CD14-positive monocyte (primary cell): ENCODE measurements around the gene ZNF552. TPM values are rescaled to one million over a fixed set of nuclear protein-coding genes. Genes with fewer than 3 reads are reported as not detected.
A peak's percentile ranks its signal among the peaks of the same experiment; 100 is the strongest.
"Not testable (repeated sequence)": the region's sequence is repeated elsewhere in the genome, so short reads cannot be mapped to it uniquely, and the experiment has no call there.

Experiments used
- DNase-seq, 3 donors: peaks; one replicate each; pipeline ENCODE4 v3.0.0-alpha.2; 2011 to 2022
- H2AFZ ChIP-seq: 2 replicates; pipeline ENCODE4 v1.6.0; 2012; ENCODE audit warnings: mild to moderate bottlenecking, low read depth, low read length, inconsistent platforms; ENCODE audit not compliant: insufficient read depth, poor library complexity, severe bottlenecking
- H3K27ac ChIP-seq, 2 donors: 1 replicate in 1 of 2; 2 replicates in 1 of 2; pipeline ENCODE4 v1.5.1; 2012 to 2013; ENCODE audit warnings: low read length in 2 of 2, control low read depth in 1 of 2, inconsistent platforms in 1 of 2, low read depth in 1 of 2, mild to moderate bottlenecking in 1 of 2
- H3K27me3 ChIP-seq, 2 donors: one replicate each; pipeline versions ENCODE4 v1.6.0 to v1.6.1; 2011 to 2013; ENCODE audit warnings: low read length in 2 of 2; ENCODE audit not compliant: control insufficient read depth in 2 of 2, insufficient read depth in 2 of 2
- H3K36me3 ChIP-seq, 2 donors: replicated peaks in 1 of 2; 1 replicate in 1 of 2; 2 replicates in 1 of 2; pipeline versions ENCODE4 v1.5.1 to v1.6.1; 2012 to 2013; ENCODE audit warnings: low read length in 2 of 2, control low read depth in 1 of 2, inconsistent platforms in 1 of 2, mild to moderate bottlenecking in 1 of 2; ENCODE audit not compliant: insufficient read depth in 2 of 2, control insufficient read depth in 1 of 2
- H3K4me1 ChIP-seq, 2 donors: 1 replicate in 1 of 2; 2 replicates in 1 of 2; pipeline versions ENCODE4 v1.5.1 to v1.6.1; 2012 to 2013; ENCODE audit warnings: low read length in 2 of 2, control low read depth in 1 of 2, inconsistent platforms in 1 of 2, mild to moderate bottlenecking in 1 of 2, moderate library complexity in 1 of 2; ENCODE audit not compliant: insufficient read depth in 2 of 2, control insufficient read depth in 1 of 2
- H3K4me2 ChIP-seq: replicated peaks from 2 replicates; pipeline ENCODE3; 2012; ENCODE audit warnings: low read length, moderate library complexity, mild to moderate bottlenecking; ENCODE audit not compliant: poor library complexity, severe bottlenecking; ENCODE audit errors: extremely low read depth
- H3K4me3 ChIP-seq, 3 experiments: fragments of 200-600 bp in 1 of 3; sonication (generic) in 1 of 3; replicated peaks in 1 of 3; 1 replicate in 2 of 3; 2 replicates in 1 of 3; pipeline ENCODE4 v1.5.1; 2011 to 2013; ENCODE audit warnings: low read length in 3 of 3, mild to moderate bottlenecking in 3 of 3, control low read depth in 2 of 3, low read depth in 2 of 3, inconsistent platforms in 1 of 3, moderate library complexity in 1 of 3
- H3K79me2 ChIP-seq: 2 replicates; pipeline ENCODE4 v1.6.0; 2012; ENCODE audit warnings: mild to moderate bottlenecking, control low read depth, inconsistent platforms, low read length, moderate library complexity; ENCODE audit not compliant: insufficient read depth
- H3K9ac ChIP-seq: 2 replicates; pipeline ENCODE4 v1.6.0; 2017; ENCODE audit warnings: low read length, mild to moderate bottlenecking; ENCODE audit not compliant: insufficient read depth, poor library complexity, severe bottlenecking
- H3K9me3 ChIP-seq, 2 donors: replicated peaks in 1 of 2; 1 replicate in 1 of 2; 2 replicates in 1 of 2; pipeline versions ENCODE4 v1.5.1 to v1.6.1; 2012 to 2013; ENCODE audit warnings: low read length in 2 of 2, control low read depth in 1 of 2; ENCODE audit not compliant: control insufficient read depth in 1 of 2, insufficient read depth in 1 of 2
- H4K20me1 ChIP-seq: 2 replicates; pipeline ENCODE4 v1.6.0; 2012; ENCODE audit warnings: mild to moderate bottlenecking, low read length, control low read depth, moderate library complexity; ENCODE audit not compliant: insufficient read depth
- H3K27ac Mint-ChIP-seq, 7 donors: one replicate each; pipeline ENCODE4 v1.8.0; 2020; ENCODE audit warnings: mild to moderate bottlenecking in 7 of 7, mixed read lengths in 7 of 7, moderate library complexity in 6 of 7, inconsistent platforms in 2 of 7
- H3K27me3 Mint-ChIP-seq, 3 donors: one replicate each; pipeline ENCODE4 v1.8.0; 2021 to 2022; ENCODE audit warnings: low read depth in 3 of 3, mild to moderate bottlenecking in 3 of 3, mixed read lengths in 3 of 3, moderate library complexity in 3 of 3, inconsistent platforms in 1 of 3
- H3K36me3 Mint-ChIP-seq, 2 donors: one replicate each; pipeline ENCODE4 v1.8.0; 2020; ENCODE audit warnings: mixed read lengths in 2 of 2, inconsistent platforms in 1 of 2, mild to moderate bottlenecking in 1 of 2
- H3K4me1 Mint-ChIP-seq: one replicate; pipeline ENCODE4 v1.8.0; 2020; ENCODE audit warnings: mild to moderate bottlenecking, mixed read lengths
- H3K4me3 Mint-ChIP-seq, 2 donors: one replicate each; pipeline ENCODE4 v1.8.0; 2020; ENCODE audit warnings: mild to moderate bottlenecking in 2 of 2, mixed read lengths in 2 of 2, moderate library complexity in 1 of 2
- H3K9me3 Mint-ChIP-seq, 7 donors: one replicate each; pipeline ENCODE4 v1.8.0; 2020 to 2022; ENCODE audit warnings: mixed read lengths in 7 of 7, mild to moderate bottlenecking in 6 of 7, moderate library complexity in 6 of 7, inconsistent platforms in 2 of 7
- WGBS: methylation state at CpG from one replicate; pipeline ENCODE4 v1.1.5; 2013; ENCODE audit warnings: missing lambda C conversion rate; ENCODE audit not compliant: insufficient coverage; 5-methylcytosine and 5-hydroxymethylcytosine counted together
- intact Hi-C, 2 donors: fragments of 100-400 bp; cut with micrococcal nuclease; formaldehyde crosslinking; loops; one replicate each; pipeline versions ENCODE4 v1.15.0 to v1.15.1; 2023
- polyA plus RNA-seq, 3 donors: library from polyadenylated mRNA; depleted of rRNA in 1 of 3; unstranded in 2 of 3; stranded (reverse) in 1 of 3; fragments of 300-500 nt in 2 of 3; fragments of >200 nt in 1 of 3; fragmentation: Illumina TruSeq in 2 of 3; gene quantifications; 1 replicate in 2 of 3; 2 replicates in 1 of 3; pipeline ENCODE4 v1.2.3, GENCODE V29; 2012 to 2021

The ZNF552 gene
- polyA plus RNA-seq, 3 donors: 2.0 to 4.3 (median 2.9) TPM

DNA sequence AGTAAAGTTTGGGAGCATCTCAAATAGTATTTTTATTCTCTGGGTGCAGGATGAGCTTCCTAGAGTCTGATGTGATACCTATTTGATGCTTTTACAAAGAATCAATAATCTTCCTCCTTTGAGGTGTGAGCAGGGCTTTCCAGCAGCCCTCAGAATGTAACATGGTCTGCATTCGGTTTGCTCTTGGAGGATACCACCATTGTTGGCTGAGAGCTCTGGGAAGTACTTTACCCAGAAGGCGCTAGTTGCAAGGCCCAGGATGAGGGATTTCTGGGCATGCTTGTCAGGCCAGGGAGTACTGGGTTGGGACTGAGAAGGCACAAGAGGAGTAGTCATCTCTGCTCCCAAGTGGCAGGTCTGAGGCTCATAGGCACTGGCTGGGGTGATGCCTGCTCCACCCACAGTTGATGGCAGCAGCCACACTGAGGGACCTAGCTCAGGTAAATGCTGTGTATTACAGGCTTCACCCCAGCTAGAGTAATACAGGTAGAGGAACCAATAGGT lies 34.5 kb upstream of the ZNF552 start:
- WGBS: no CpG with 5 or more reads among the region's 2 CpGs
- not testable (repeated sequence) for H3K4me2 ChIP-seq, H3K4me3 Mint-ChIP-seq, H3K9me3 ChIP-seq, H3K9ac ChIP-seq, H3K27me3 ChIP-seq, H3K27me3 Mint-ChIP-seq, H3K9me3 Mint-ChIP-seq, DNase-seq, H4K20me1 ChIP-seq
- Mint-ChIP-seq H3K4me1 (peaks cover 24% of the 10 kb centered on the region), H3K36me3 (peaks cover 18 to 37% of the 10 kb centered on the region in 2 donors), H3K27ac (peak overlapping the region in 4 of 7 donors; percentile 13 to 93 (median 38))
- peak overlapping the region in 1 of 2 donors; percentile 82 for H3K27ac ChIP-seq
- H3K36me3 ChIP-seq: peaks cover 7 to 31% of the 10 kb centered on the region in 2 donors
- H3K4me3 ChIP-seq: peak overlapping the region in 2 of 3 experiments; percentile 88 to 93
- H3K79me2 ChIP-seq: peaks cover 36% of the 10 kb centered on the region
- intact Hi-C loops: loop anchor here in 1 of 2 donors (2.0 kb wide), 1 partner anchor 34 kb away; the partner anchor contains the start of gene ZNF552
- peaks cover 9 to 14% of the 10 kb centered on the region in 2 donors for H3K4me1 ChIP-seq
- H2AFZ ChIP-seq: peak overlapping the region; percentile 78

DNA sequence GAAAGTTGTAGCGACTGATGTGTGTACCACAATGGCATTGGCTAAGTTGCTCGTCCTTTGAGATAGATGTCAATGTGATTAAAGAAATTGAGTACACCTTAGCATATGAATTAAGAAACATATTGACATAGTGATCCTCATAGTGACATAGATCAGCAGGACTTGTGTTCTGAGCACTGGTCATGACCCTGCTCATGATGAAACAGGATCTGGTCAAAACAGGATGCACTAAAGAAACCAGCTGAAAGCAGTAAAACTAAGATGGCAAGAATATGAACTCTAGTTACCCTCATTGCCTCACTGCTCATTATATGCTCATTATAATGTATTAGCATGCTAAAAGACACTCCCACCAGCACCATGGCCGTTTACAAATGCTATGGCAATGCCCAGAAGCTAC lies 32.5 kb upstream of the ZNF552 start:
- DNase-seq: peak in 1 of 3 donors; percentile 18
- H3K9ac ChIP-seq, H3K4me3 Mint-ChIP-seq, H4K20me1 ChIP-seq, H3K27ac ChIP-seq, H3K9me3 ChIP-seq, H3K4me3 ChIP-seq, H3K27me3 ChIP-seq, H3K4me2 ChIP-seq, intact Hi-C loops, H3K9me3 Mint-ChIP-seq, H3K27me3 Mint-ChIP-seq, H2AFZ ChIP-seq, H3K27ac Mint-ChIP-seq: not testable (repeated sequence)
- Mint-ChIP-seq H3K4me1 (peaks cover 24% of the 10 kb centered on the region), H3K36me3 (peaks cover 17 to 32% of the 10 kb centered on the region in 2 donors)
- peaks cover 24% of the 10 kb centered on the region for H3K79me2 ChIP-seq
- peaks cover 9 to 14% of the 10 kb centered on the region in 2 donors for H3K4me1 ChIP-seq
- H3K36me3 ChIP-seq: peaks cover 0 to 30% of the 10 kb centered on the region in 2 donors
- no CpG with 5 or more reads among the region's 3 CpGs for WGBS
